NCI-H345 (cell line): ENCODE results near the gene LIME1.
"Not testable (repeated sequence)": the region's sequence is repeated elsewhere in the genome, so short reads cannot be mapped to it uniquely, and the experiment has no call there.

ENCODE experiments used
- DNase-seq: peaks from one replicate; lab custom pipeline; 2025; lab: John Stamatoyannopoulos, UW

The LIME1 gene

GRCh38 chr20:63771046-63771707 is 34.7 kb downstream of the LIME1 start:
- DNase-seq: no peak

- DNase-seq: no peak
Measured at GRCh38 chr20:63772781-63773518, 36.5 kb downstream of the LIME1 start.

- DNase-seq: no peak
Measured at GRCh38 chr20:63773571-63774241, 37.2 kb downstream of the LIME1 start.

GRCh38 chr20:63774306-63774705 is 37.8 kb downstream of the LIME1 start:
- DNase-seq: no peak

- no peak for DNase-seq
Measured at GRCh38 chr20:63775096-63775978, 38.9 kb downstream of the LIME1 start.

- DNase-seq: not testable (repeated sequence)
Measured at GRCh38 chr20:63776875-63777274, 40.4 kb downstream of the LIME1 start.

- DNase-seq: no peak
Measured at GRCh38 chr20:63777614-63778013, 41.1 kb downstream of the LIME1 start.

- DNase-seq: no peak
Measured at GRCh38 chr20:63778034-63778752, 41.7 kb downstream of the LIME1 start.

- no peak for DNase-seq
Measured at GRCh38 chr20:63778857-63779256, 42.4 kb downstream of the LIME1 start.

GRCh38 chr20:63781181-63781580 is 44.7 kb downstream of the LIME1 start:
- no peak for DNase-seq

GRCh38 chr20:63782051-63782471 is 45.6 kb downstream of the LIME1 start:
- DNase-seq: no peak

- DNase-seq: no peak
Measured at GRCh38 chr20:63782521-63782971, 46.1 kb downstream of the LIME1 start.

- no peak for DNase-seq
Measured at GRCh38 chr20:63783970-63784369, 47.5 kb downstream of the LIME1 start.

GRCh38 chr20:63785691-63786131 is 49.2 kb downstream of the LIME1 start:
- no peak for DNase-seq

- no peak for DNase-seq
Measured at GRCh38 chr20:63787302-63787701, 50.8 kb downstream of the LIME1 start.

- DNase-seq: no peak
Measured at GRCh38 chr20:63787749-63788148, 51.3 kb downstream of the LIME1 start.
